GM12874 (cell line): ENCODE measurements around the gene POC5.

ENCODE experiments used
- TF ChIP-seq, protein P1 (sequence below): IDR thresholded peaks from 2 replicates; pipeline ENCODE4 v1.5.1; 2011; ENCODE audit warnings: low read depth, mild to moderate bottlenecking, control low read depth, low read length, moderate library complexity; ENCODE audit not compliant: insufficient read depth

Gene POC5

DNA sequence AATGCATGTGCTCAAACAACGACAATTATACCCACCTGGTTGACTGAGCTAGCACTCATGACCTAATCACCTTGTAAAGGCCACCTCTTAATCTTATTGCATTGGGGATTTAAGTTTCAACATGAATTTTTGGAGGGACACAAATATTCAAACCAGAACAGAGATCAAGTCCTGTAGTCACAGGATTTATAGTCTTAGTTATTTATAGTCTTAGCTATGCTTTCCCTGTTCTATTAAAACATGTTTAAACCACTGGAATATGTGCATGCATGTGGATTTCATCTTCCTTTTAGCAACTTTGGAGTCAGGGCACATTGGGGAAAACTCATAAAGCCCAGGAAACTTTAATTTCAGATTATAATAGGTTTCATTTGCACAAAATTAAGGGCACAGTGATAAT lies 79.3 kb downstream of the POC5 start:
- TF ChIP-seq, protein P1, sequence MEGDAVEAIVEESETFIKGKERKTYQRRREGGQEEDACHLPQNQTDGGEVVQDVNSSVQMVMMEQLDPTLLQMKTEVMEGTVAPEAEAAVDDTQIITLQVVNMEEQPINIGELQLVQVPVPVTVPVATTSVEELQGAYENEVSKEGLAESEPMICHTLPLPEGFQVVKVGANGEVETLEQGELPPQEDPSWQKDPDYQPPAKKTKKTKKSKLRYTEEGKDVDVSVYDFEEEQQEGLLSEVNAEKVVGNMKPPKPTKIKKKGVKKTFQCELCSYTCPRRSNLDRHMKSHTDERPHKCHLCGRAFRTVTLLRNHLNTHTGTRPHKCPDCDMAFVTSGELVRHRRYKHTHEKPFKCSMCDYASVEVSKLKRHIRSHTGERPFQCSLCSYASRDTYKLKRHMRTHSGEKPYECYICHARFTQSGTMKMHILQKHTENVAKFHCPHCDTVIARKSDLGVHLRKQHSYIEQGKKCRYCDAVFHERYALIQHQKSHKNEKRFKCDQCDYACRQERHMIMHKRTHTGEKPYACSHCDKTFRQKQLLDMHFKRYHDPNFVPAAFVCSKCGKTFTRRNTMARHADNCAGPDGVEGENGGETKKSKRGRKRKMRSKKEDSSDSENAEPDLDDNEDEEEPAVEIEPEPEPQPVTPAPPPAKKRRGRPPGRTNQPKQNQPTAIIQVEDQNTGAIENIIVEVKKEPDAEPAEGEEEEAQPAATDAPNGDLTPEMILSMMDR = no peak

DNA sequence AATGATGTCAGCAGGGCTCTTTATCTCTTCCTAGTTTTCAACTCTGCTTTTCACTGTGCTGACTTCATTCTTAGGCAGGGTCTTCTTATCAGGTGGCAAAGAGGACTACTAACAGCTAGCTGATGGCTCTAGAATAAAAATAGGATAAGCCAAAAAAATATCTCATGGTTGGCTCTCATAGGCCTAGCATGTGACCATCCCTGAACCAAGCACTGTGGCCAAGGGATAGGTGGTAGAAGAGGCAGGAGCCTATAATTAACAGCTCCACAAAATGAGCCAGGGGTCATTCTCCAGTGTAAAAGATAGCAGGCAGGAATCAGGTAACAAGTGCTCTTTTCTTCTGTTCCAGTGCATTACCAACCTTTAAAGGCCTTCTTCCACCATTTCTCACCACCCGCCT lies 84.9 kb downstream of the POC5 start:
- TF ChIP-seq, protein P1 = no peak

DNA sequence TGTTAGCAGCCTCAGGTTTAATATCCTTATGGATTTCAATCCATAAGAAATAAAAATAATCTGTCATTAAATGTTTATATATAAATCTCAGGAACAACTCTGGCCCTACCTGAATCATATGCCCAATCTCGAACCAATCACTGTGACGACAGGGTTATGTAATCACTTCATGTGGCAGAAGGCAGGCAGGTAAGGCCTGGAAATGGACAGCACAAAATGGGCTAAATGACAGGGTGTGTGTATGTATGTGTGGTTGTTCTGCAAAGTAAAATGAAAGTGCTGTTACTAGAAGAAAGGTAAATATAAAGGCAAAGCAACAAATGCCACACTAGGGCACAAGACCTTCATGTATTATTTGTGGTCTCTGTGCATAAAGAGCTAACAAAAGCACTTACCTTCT lies 86.4 kb downstream of the POC5 start:
- TF ChIP-seq, protein P1 = no peak

DNA sequence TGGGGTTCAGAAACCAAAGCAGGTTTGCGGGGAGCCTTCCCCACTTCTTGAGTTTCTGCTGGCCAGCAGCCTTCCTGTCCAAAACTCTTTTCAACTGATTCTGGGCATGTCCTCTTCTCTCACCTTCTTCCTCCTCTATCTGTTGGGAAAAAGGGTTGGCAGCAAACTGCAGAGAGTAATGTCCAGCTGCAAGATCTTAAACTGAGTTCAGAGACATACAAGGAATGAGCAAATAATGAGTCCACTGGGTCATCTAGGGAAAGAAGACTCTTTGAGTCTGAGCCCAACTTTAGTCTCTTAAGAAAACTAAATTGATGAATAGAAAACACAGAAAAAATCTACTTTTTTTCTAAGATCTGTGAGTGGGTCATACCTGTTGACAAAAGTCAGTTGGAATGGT lies 89.4 kb downstream of the POC5 start:
- TF ChIP-seq, protein P1 = no peak

DNA sequence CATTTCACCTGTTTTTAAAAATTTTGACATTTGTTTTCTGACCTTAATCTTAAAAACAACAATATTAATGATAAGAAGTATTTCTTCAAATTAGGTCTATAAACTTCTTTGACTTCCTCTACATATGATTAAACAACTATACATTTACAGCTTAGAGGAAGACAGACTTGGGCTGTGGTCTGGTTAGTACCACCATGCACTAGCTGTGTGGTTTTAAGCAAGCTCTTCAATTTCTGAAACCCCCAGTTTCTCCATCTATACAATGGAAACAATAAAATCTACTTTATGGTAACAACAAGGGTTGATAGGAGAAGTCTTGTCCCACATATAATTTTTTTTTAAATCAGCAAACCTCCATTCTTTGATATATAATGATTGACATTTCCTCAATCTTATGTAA lies 90.3 kb downstream of the POC5 start:
- TF ChIP-seq, protein P1 = no peak
